Cardiac muscle cell (in vitro differentiated cells and primary cell): ENCODE results near the gene TAF6. TPM values are rescaled to one million over a fixed set of nuclear protein-coding genes. Genes with fewer than 3 reads are reported as not detected.

Source experiments
- DNase-seq, 2 donors: peaks; one replicate each; pipeline versions ENCODE4 v3.0.0 to v3.0.0-alpha.2; 2010 to 2017; ENCODE audit warnings: low read depth in 1 of 2, low spot score in 1 of 2
- H3K27ac ChIP-seq: fragments of 200-600 bp; sonication (generic); 2 replicates; pipeline ENCODE4 v1.5.1; 2016
- H3K27me3 ChIP-seq: fragments of 200-600 bp; sonication (generic); 2 replicates; pipeline ENCODE4 v1.6.0; 2016; ENCODE audit warnings: control low read depth
- H3K36me3 ChIP-seq: fragments of 200-600 bp; sonication (generic); 2 replicates; pipeline ENCODE4 v1.5.1; 2016; ENCODE audit warnings: control low read depth
- H3K4me1 ChIP-seq: fragments of 200-600 bp; sonication (generic); 2 replicates; pipeline ENCODE4 v1.8.1; 2017; ENCODE audit warnings: low read depth, mild to moderate bottlenecking, mixed run types
- H3K4me3 ChIP-seq: fragments of 200-600 bp; sonication (generic); 2 replicates; pipeline ENCODE4 v1.5.1; 2016; ENCODE audit warnings: mild to moderate bottlenecking
- H3K9me3 ChIP-seq: fragments of 200-600 bp; sonication (generic); 2 replicates; pipeline ENCODE4 v1.5.1; 2017; ENCODE audit warnings: low read depth, mild to moderate bottlenecking, control low read depth
- polyA plus RNA-seq: library from polyadenylated mRNA; unstranded; fragments of >200 nt; fragmentation: Nextera tagmentation; extraction: Ambion mirVana; gene quantifications from 2 replicates; pipeline ENCODE4 v1.2.1, GENCODE V29; 2016
- total RNA-seq: library from RNA; depleted of rRNA; stranded (reverse); fragments of >200 nt; gene quantifications from 2 replicates; pipeline ENCODE4 v1.2.3, GENCODE V29; 2016
- TF ChIP-seq, protein P1 (sequence below): IDR thresholded peaks from 2 replicates; pipeline ENCODE4 v1.5.1; 2012; ENCODE audit warnings: low read depth, mild to moderate bottlenecking, low read length

TAF6 gene
- total and polyA plus RNA-seq, 2 experiments from 2014 or later = 99.4 to 163 TPM

GRCh38 chr7:100064162-100064561 lies 55.0 kb downstream of the TAF6 start:
- Histone ChIP-seq H3K27me3 (no peaks in the 10 kb centered on the region), H3K4me3 (no peak overlapping the region), H3K4me1 (peaks cover 4% of the 10 kb centered on the region), H3K36me3 (peaks cover 16% of the 10 kb centered on the region), H3K9me3 (no peaks in the 10 kb centered on the region), H3K27ac (no peak overlapping the region)
- TF ChIP-seq, protein P1, sequence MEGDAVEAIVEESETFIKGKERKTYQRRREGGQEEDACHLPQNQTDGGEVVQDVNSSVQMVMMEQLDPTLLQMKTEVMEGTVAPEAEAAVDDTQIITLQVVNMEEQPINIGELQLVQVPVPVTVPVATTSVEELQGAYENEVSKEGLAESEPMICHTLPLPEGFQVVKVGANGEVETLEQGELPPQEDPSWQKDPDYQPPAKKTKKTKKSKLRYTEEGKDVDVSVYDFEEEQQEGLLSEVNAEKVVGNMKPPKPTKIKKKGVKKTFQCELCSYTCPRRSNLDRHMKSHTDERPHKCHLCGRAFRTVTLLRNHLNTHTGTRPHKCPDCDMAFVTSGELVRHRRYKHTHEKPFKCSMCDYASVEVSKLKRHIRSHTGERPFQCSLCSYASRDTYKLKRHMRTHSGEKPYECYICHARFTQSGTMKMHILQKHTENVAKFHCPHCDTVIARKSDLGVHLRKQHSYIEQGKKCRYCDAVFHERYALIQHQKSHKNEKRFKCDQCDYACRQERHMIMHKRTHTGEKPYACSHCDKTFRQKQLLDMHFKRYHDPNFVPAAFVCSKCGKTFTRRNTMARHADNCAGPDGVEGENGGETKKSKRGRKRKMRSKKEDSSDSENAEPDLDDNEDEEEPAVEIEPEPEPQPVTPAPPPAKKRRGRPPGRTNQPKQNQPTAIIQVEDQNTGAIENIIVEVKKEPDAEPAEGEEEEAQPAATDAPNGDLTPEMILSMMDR = no peak
- DNase-seq = no peak

DNA sequence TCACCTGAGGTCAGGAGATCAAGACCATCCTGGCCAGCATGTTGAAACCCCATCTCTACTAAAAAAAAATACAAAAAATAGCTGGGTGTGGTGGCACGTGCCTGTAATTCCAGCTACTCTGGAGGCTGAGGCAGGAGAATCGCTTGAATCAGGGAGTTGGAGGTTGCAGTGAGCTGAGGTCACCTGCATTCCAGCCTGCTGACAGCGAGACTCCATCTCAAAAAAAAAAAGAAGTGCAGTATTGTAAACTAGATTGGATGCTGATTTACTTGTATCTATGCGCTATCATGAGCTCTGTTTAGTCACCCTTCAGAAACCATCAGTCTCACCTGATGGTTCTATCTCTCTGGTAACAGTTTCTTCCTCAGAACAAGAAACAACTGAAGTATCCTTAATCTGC lies 55.8 kb downstream of the TAF6 start:
- Histone ChIP-seq H3K4me3 (no peak overlapping the region), H3K9me3 (no peaks in the 10 kb centered on the region), H3K27ac (no peak overlapping the region), H3K4me1 (peaks cover 4% of the 10 kb centered on the region), H3K36me3 (peaks cover 18% of the 10 kb centered on the region), H3K27me3 (no peaks in the 10 kb centered on the region)
- DNase-seq = no peak
- TF ChIP-seq, protein P1 = no peak

GRCh38 chr7:100061518-100062193 lies 57.5 kb downstream of the TAF6 start:
- H3K9me3 ChIP-seq = no peaks in the 10 kb centered on the region
- H3K4me3 ChIP-seq = no peak overlapping the region
- no peaks in the 10 kb centered on the region for H3K27me3 ChIP-seq
- H3K36me3 ChIP-seq = peaks cover 34% of the 10 kb centered on the region
- TF ChIP-seq, protein P1 = no peak
- peaks cover 4% of the 10 kb centered on the region for H3K4me1 ChIP-seq
- DNase-seq = no peak
- H3K27ac ChIP-seq = no peak overlapping the region

DNA sequence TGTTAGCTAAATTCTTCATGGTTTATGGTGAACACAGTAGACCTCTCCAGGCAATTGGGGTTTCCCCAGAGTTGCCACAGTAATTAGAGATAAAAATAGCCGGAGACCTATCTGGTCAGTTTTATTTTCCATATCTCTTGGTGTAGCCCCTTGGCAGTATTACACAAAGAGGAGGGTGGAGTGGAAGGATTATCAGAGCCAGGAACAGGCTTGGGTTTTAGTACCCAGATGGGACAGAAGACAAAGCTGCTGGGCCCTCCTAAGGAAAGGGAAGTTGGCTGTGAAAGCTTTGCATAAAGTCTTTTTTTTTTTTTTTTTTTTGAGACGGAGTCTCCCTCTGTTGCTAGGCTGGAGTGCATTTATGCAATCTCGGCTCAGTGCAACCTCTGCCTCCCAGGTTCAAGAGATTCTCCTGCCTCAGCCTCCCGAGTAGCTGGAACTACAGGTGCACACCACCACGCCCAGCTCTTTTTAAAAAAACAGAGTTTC lies 59.9 kb downstream of the TAF6 start:
- Histone ChIP-seq H3K4me1 (no peaks in the 10 kb centered on the region), H3K4me3 (no peak overlapping the region), H3K27me3 (no peaks in the 10 kb centered on the region), H3K36me3 (peaks cover 32% of the 10 kb centered on the region), H3K27ac (no peak overlapping the region), H3K9me3 (no peaks in the 10 kb centered on the region)
- DNase-seq = no peak
- TF ChIP-seq, protein P1 = no peak

Other genes starting within 250 kb of the TAF6 start
- gene OR2AE1, start 242.3 kb downstream of the TAF6 start, total RNA-seq = not detected in 2 replicates
- not detected in 2 replicates for gene OR2AE1, start 242.3 kb downstream of the TAF6 start, polyA plus RNA-seq
- 3.1 and 6.0 TPM in 2 replicates for gene TRIM4, start 199.8 kb downstream of the TAF6 start, total RNA-seq
- 4.0 and 4.2 TPM in 2 replicates for gene TRIM4, start 199.8 kb downstream of the TAF6 start, polyA plus RNA-seq
- gene GJC3, start 189.7 kb downstream of the TAF6 start, total RNA-seq = not detected in 2 replicates
- not detected in 2 replicates for gene GJC3, start 189.7 kb downstream of the TAF6 start, polyA plus RNA-seq
- 0.39 TPM in 1 of 2 replicates, not detected in the other for gene AZGP1, start 143.3 kb downstream of the TAF6 start, total RNA-seq
- gene AZGP1, start 143.3 kb downstream of the TAF6 start, polyA plus RNA-seq = not detected in 2 replicates
- 17.4 and 33.7 TPM in 2 replicates for gene ZKSCAN1, start 103.8 kb downstream of the TAF6 start, total RNA-seq
- gene ZKSCAN1, start 103.8 kb downstream of the TAF6 start, polyA plus RNA-seq = 22.3 and 38.1 TPM in 2 replicates
- 23.3 and 24.3 TPM in 2 replicates for gene ZSCAN21, start 69.6 kb downstream of the TAF6 start, total RNA-seq
- 11.3 and 22.5 TPM in 2 replicates for gene ZSCAN21, start 69.6 kb downstream of the TAF6 start, polyA plus RNA-seq
- gene ZNF3, start 37.6 kb downstream of the TAF6 start, total RNA-seq = 35.0 and 45.5 TPM in 2 replicates
- gene ZNF3, start 37.6 kb downstream of the TAF6 start, polyA plus RNA-seq = 37.2 and 53.6 TPM in 2 replicates
- gene COPS6, start 30.4 kb downstream of the TAF6 start, total RNA-seq = 69.6 and 80.0 TPM in 2 replicates
- gene COPS6, start 30.4 kb downstream of the TAF6 start, polyA plus RNA-seq = 277 and 315 TPM in 2 replicates
- gene MCM7, start 18.0 kb downstream of the TAF6 start, total RNA-seq = 68.9 and 88.3 TPM in 2 replicates
- 77.2 and 105 TPM in 2 replicates for gene MCM7, start 18.0 kb downstream of the TAF6 start, polyA plus RNA-seq
- 31.7 and 35.2 TPM in 2 replicates for gene AP4M1, start 17.7 kb downstream of the TAF6 start, total RNA-seq
- 15.8 and 29.3 TPM in 2 replicates for gene AP4M1, start 17.7 kb downstream of the TAF6 start, polyA plus RNA-seq
- 13.8 and 16.8 TPM in 2 replicates for gene CNPY4, start 276 bp upstream of the TAF6 start, total RNA-seq
- 18.4 and 18.9 TPM in 2 replicates for gene CNPY4, start 276 bp upstream of the TAF6 start, polyA plus RNA-seq
- 3.7 and 4.2 TPM in 2 replicates for gene MBLAC1, start 7.6 kb upstream of the TAF6 start, total RNA-seq
- gene MBLAC1, start 7.6 kb upstream of the TAF6 start, polyA plus RNA-seq = 4.3 and 5.1 TPM in 2 replicates
- 193 and 199 TPM in 2 replicates for gene LAMTOR4, start 29.6 kb upstream of the TAF6 start, total RNA-seq
- gene LAMTOR4, start 29.6 kb upstream of the TAF6 start, polyA plus RNA-seq = 258 and 280 TPM in 2 replicates
- 14.2 and 22.7 TPM in 2 replicates for gene TRAPPC14, start 39.4 kb upstream of the TAF6 start, total RNA-seq
- 10.4 and 25.0 TPM in 2 replicates for gene TRAPPC14, start 39.4 kb upstream of the TAF6 start, polyA plus RNA-seq
- gene GAL3ST4, start 49.3 kb upstream of the TAF6 start, total RNA-seq = 2.0 and 5.0 TPM in 2 replicates
- gene GAL3ST4, start 49.3 kb upstream of the TAF6 start, polyA plus RNA-seq = 3.8 and 5.0 TPM in 2 replicates
- 37.4 and 47.9 TPM in 2 replicates for gene GPC2, start 58.0 kb upstream of the TAF6 start, total RNA-seq
- 29.8 and 32.1 TPM in 2 replicates for gene GPC2, start 58.0 kb upstream of the TAF6 start, polyA plus RNA-seq
- gene STAG3, start 58.6 kb upstream of the TAF6 start, total RNA-seq = 1.6 and 2.0 TPM in 2 replicates
- 5.8 and 6.8 TPM in 2 replicates for gene STAG3, start 58.6 kb upstream of the TAF6 start, polyA plus RNA-seq
- gene PVRIG, start 100.6 kb upstream of the TAF6 start, total RNA-seq = 0.15 TPM in 1 of 2 replicates, not detected in the other
- gene PVRIG, start 100.6 kb upstream of the TAF6 start, polyA plus RNA-seq = 0.67 and 2.3 TPM in 2 replicates
- gene SPDYE3, start 188.3 kb upstream of the TAF6 start, total RNA-seq = not detected in 2 replicates
- gene SPDYE3, start 188.3 kb upstream of the TAF6 start, polyA plus RNA-seq = 6.7 and 8.9 TPM in 2 replicates
- 28.5 and 29.1 TPM in 2 replicates for gene PILRB, start 238.8 kb upstream of the TAF6 start, total RNA-seq
- gene PILRB, start 238.8 kb upstream of the TAF6 start, polyA plus RNA-seq = 29.2 and 31.0 TPM in 2 replicates